CD14-positive monocyte (primary cell): Measurements from ENCODE around the gene DNAJC28. TPM values are rescaled to one million over a fixed set of nuclear protein-coding genes. Genes with fewer than 3 reads are reported as not detected.

ENCODE experiments used
- DNase-seq, 3 donors: peaks; one replicate each; pipeline ENCODE4 v3.0.0-alpha.2; 2011 to 2022
- H2AFZ ChIP-seq: 2 replicates; pipeline ENCODE4 v1.6.0; 2012; ENCODE audit warnings: mild to moderate bottlenecking, low read depth, low read length, inconsistent platforms; ENCODE audit not compliant: insufficient read depth, poor library complexity, severe bottlenecking
- H3K27ac ChIP-seq, 2 donors: 1 replicate in 1 of 2; 2 replicates in 1 of 2; pipeline ENCODE4 v1.5.1; 2012 to 2013; ENCODE audit warnings: low read length in 2 of 2, control low read depth in 1 of 2, inconsistent platforms in 1 of 2, low read depth in 1 of 2, mild to moderate bottlenecking in 1 of 2
- H3K27me3 ChIP-seq, 2 donors: one replicate each; pipeline versions ENCODE4 v1.6.0 to v1.6.1; 2011 to 2013; ENCODE audit warnings: low read length in 2 of 2; ENCODE audit not compliant: control insufficient read depth in 2 of 2, insufficient read depth in 2 of 2
- H3K36me3 ChIP-seq, 2 donors: replicated peaks in 1 of 2; 1 replicate in 1 of 2; 2 replicates in 1 of 2; pipeline versions ENCODE4 v1.5.1 to v1.6.1; 2012 to 2013; ENCODE audit warnings: low read length in 2 of 2, control low read depth in 1 of 2, inconsistent platforms in 1 of 2, mild to moderate bottlenecking in 1 of 2; ENCODE audit not compliant: insufficient read depth in 2 of 2, control insufficient read depth in 1 of 2
- H3K4me1 ChIP-seq, 2 donors: 1 replicate in 1 of 2; 2 replicates in 1 of 2; pipeline versions ENCODE4 v1.5.1 to v1.6.1; 2012 to 2013; ENCODE audit warnings: low read length in 2 of 2, control low read depth in 1 of 2, inconsistent platforms in 1 of 2, mild to moderate bottlenecking in 1 of 2, moderate library complexity in 1 of 2; ENCODE audit not compliant: insufficient read depth in 2 of 2, control insufficient read depth in 1 of 2
- H3K4me2 ChIP-seq: replicated peaks from 2 replicates; pipeline ENCODE3; 2012; ENCODE audit warnings: low read length, moderate library complexity, mild to moderate bottlenecking; ENCODE audit not compliant: poor library complexity, severe bottlenecking; ENCODE audit errors: extremely low read depth
- H3K4me3 ChIP-seq, 3 experiments: fragments of 200-600 bp in 1 of 3; sonication (generic) in 1 of 3; replicated peaks in 1 of 3; 1 replicate in 2 of 3; 2 replicates in 1 of 3; pipeline ENCODE4 v1.5.1; 2011 to 2013; ENCODE audit warnings: low read length in 3 of 3, mild to moderate bottlenecking in 3 of 3, control low read depth in 2 of 3, low read depth in 2 of 3, inconsistent platforms in 1 of 3, moderate library complexity in 1 of 3
- H3K79me2 ChIP-seq: 2 replicates; pipeline ENCODE4 v1.6.0; 2012; ENCODE audit warnings: mild to moderate bottlenecking, control low read depth, inconsistent platforms, low read length, moderate library complexity; ENCODE audit not compliant: insufficient read depth
- H3K9ac ChIP-seq: 2 replicates; pipeline ENCODE4 v1.6.0; 2017; ENCODE audit warnings: low read length, mild to moderate bottlenecking; ENCODE audit not compliant: insufficient read depth, poor library complexity, severe bottlenecking
- H3K9me3 ChIP-seq, 2 donors: replicated peaks in 1 of 2; 1 replicate in 1 of 2; 2 replicates in 1 of 2; pipeline versions ENCODE4 v1.5.1 to v1.6.1; 2012 to 2013; ENCODE audit warnings: low read length in 2 of 2, control low read depth in 1 of 2; ENCODE audit not compliant: control insufficient read depth in 1 of 2, insufficient read depth in 1 of 2
- H4K20me1 ChIP-seq: 2 replicates; pipeline ENCODE4 v1.6.0; 2012; ENCODE audit warnings: mild to moderate bottlenecking, low read length, control low read depth, moderate library complexity; ENCODE audit not compliant: insufficient read depth
- H3K27ac Mint-ChIP-seq, 7 donors: one replicate each; pipeline ENCODE4 v1.8.0; 2020; ENCODE audit warnings: mild to moderate bottlenecking in 7 of 7, mixed read lengths in 7 of 7, moderate library complexity in 6 of 7, inconsistent platforms in 2 of 7
- H3K27me3 Mint-ChIP-seq, 3 donors: one replicate each; pipeline ENCODE4 v1.8.0; 2021 to 2022; ENCODE audit warnings: low read depth in 3 of 3, mild to moderate bottlenecking in 3 of 3, mixed read lengths in 3 of 3, moderate library complexity in 3 of 3, inconsistent platforms in 1 of 3
- H3K36me3 Mint-ChIP-seq, 2 donors: one replicate each; pipeline ENCODE4 v1.8.0; 2020; ENCODE audit warnings: mixed read lengths in 2 of 2, inconsistent platforms in 1 of 2, mild to moderate bottlenecking in 1 of 2
- H3K4me1 Mint-ChIP-seq: one replicate; pipeline ENCODE4 v1.8.0; 2020; ENCODE audit warnings: mild to moderate bottlenecking, mixed read lengths
- H3K4me3 Mint-ChIP-seq, 2 donors: one replicate each; pipeline ENCODE4 v1.8.0; 2020; ENCODE audit warnings: mild to moderate bottlenecking in 2 of 2, mixed read lengths in 2 of 2, moderate library complexity in 1 of 2
- H3K9me3 Mint-ChIP-seq, 7 donors: one replicate each; pipeline ENCODE4 v1.8.0; 2020 to 2022; ENCODE audit warnings: mixed read lengths in 7 of 7, mild to moderate bottlenecking in 6 of 7, moderate library complexity in 6 of 7, inconsistent platforms in 2 of 7
- WGBS: methylation state at CpG from one replicate; pipeline ENCODE4 v1.1.5; 2013; ENCODE audit warnings: missing lambda C conversion rate; ENCODE audit not compliant: insufficient coverage; 5-methylcytosine and 5-hydroxymethylcytosine counted together
- intact Hi-C, 2 donors: fragments of 100-400 bp; cut with micrococcal nuclease; formaldehyde crosslinking; loops; one replicate each; pipeline versions ENCODE4 v1.15.0 to v1.15.1; 2023
- polyA plus RNA-seq, 3 donors: library from polyadenylated mRNA; depleted of rRNA in 1 of 3; unstranded in 2 of 3; stranded (reverse) in 1 of 3; fragments of 300-500 nt in 2 of 3; fragments of >200 nt in 1 of 3; fragmentation: Illumina TruSeq in 2 of 3; gene quantifications; 1 replicate in 2 of 3; 2 replicates in 1 of 3; pipeline ENCODE4 v1.2.3, GENCODE V29; 2012 to 2021
- TF ChIP-seq, protein P1 (sequence below): fragments of 200-600 bp; IDR thresholded peaks from one replicate; pipeline ENCODE4 v1.8.0; 2022; ENCODE audit warnings: antibody characterized with exemption, mild to moderate bottlenecking

The DNAJC28 gene
- polyA plus RNA-seq, 3 donors, result 0.21 to 1.1 (median 0.26) TPM

DNA sequence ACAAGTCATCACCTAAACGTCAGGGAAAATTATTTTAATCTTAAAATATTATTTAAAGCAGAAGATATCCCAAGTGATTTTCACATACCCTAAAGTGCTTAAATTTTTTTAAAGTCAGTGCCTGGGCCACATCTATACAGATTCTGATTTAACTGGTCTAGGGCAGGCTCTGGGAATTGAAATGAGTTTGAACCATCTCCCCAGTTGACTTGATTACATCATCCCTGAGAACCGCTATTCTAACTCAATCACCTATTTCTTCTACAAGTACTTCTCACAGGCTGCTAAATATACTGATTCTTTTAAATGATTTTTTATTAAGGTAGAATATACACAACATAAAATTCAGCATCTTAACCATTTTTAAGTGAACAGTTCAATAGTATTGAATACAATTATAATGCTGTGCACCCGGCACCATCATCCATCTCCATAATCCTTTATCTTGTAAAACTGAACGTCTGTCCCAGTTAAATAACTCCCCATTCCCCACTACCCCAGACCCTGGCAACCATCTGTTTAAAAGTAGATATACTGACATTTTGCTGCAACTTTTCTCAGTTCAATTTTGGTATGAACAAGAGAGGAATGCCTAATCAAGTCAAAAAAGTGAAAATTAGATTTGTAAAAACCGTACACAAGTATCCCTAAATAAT is 30.9 kb upstream of the DNAJC28 start:
- Mint-ChIP-seq H3K4me3 (no peak overlapping the region), H3K9me3 (no peaks in the 10 kb centered on the region), H3K27ac (no peak overlapping the region), H3K27me3 (no peaks in the 10 kb centered on the region), H3K36me3 (peaks cover 34 to 54% of the 10 kb centered on the region in 2 donors), H3K4me1 (peaks cover 13% of the 10 kb centered on the region)
- WGBS, result no CpG with 5 or more reads among the region's 5 CpGs
- H3K4me3 ChIP-seq, result no peak overlapping the region
- H3K79me2 ChIP-seq, result no peaks in the 10 kb centered on the region
- intact Hi-C loops, result no loop called here
- no peak overlapping the region for H3K4me2 ChIP-seq
- H3K27ac ChIP-seq, result no peak overlapping the region
- H3K9me3 ChIP-seq, result no peaks in the 10 kb centered on the region
- H3K9ac ChIP-seq, result no peak overlapping the region
- no peaks in the 10 kb centered on the region for H3K27me3 ChIP-seq
- DNase-seq, result no peak
- H3K36me3 ChIP-seq, result peaks cover 45 to 53% of the 10 kb centered on the region in 2 donors
- TF ChIP-seq, protein P1, sequence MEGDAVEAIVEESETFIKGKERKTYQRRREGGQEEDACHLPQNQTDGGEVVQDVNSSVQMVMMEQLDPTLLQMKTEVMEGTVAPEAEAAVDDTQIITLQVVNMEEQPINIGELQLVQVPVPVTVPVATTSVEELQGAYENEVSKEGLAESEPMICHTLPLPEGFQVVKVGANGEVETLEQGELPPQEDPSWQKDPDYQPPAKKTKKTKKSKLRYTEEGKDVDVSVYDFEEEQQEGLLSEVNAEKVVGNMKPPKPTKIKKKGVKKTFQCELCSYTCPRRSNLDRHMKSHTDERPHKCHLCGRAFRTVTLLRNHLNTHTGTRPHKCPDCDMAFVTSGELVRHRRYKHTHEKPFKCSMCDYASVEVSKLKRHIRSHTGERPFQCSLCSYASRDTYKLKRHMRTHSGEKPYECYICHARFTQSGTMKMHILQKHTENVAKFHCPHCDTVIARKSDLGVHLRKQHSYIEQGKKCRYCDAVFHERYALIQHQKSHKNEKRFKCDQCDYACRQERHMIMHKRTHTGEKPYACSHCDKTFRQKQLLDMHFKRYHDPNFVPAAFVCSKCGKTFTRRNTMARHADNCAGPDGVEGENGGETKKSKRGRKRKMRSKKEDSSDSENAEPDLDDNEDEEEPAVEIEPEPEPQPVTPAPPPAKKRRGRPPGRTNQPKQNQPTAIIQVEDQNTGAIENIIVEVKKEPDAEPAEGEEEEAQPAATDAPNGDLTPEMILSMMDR, result no peak
- peaks cover 11% of the 10 kb centered on the region in 2 donors for H3K4me1 ChIP-seq
- no peak overlapping the region for H2AFZ ChIP-seq
- H4K20me1 ChIP-seq, result no peaks in the 10 kb centered on the region

GRCh38 chr21:33518899-33519298 is 27.4 kb upstream of the DNAJC28 start:
- peaks cover 53 to 69% of the 10 kb centered on the region in 2 donors for H3K36me3 Mint-ChIP-seq
- no peak overlapping the region for H3K4me2 ChIP-seq
- H3K27ac Mint-ChIP-seq, result peak overlapping the region in 3 of 7 donors; percentile 5 to 38 (median 35)

More at GRCh38 chr21:33518899-33519298, 27.4 kb upstream of the DNAJC28 start:
- no peak overlapping the region for H3K9ac ChIP-seq
- peaks cover 6% of the 10 kb centered on the region for H3K4me1 Mint-ChIP-seq
- no peak overlapping the region for H3K4me3 Mint-ChIP-seq
- H4K20me1 ChIP-seq, result no peaks in the 10 kb centered on the region
- no peak overlapping the region for H3K4me3 ChIP-seq
- H3K9me3 Mint-ChIP-seq, result no peaks in the 10 kb centered on the region
- intact Hi-C loops, result no loop called here
- H3K79me2 ChIP-seq, result no peaks in the 10 kb centered on the region
- no peaks in the 10 kb centered on the region for H3K27me3 ChIP-seq
- H2AFZ ChIP-seq, result no peak overlapping the region
- DNase-seq, result no peak
- no peaks in the 10 kb centered on the region for H3K4me1 ChIP-seq
- H3K36me3 ChIP-seq, result peaks cover 69 to 74% of the 10 kb centered on the region in 2 donors
- no peaks in the 10 kb centered on the region for H3K27me3 Mint-ChIP-seq
- TF ChIP-seq, protein P1, result no peak
- WGBS, result 69% methylated on average over 2 of the region's 4 CpGs
- no peaks in the 10 kb centered on the region for H3K9me3 ChIP-seq
- no peak overlapping the region for H3K27ac ChIP-seq
